Left ventricle myocardium superior (tissue), 1 donor: ENCODE measurements around the gene TMEM86B. TPM values are rescaled to one million over a fixed set of nuclear protein-coding genes. Genes with fewer than 3 reads are reported as not detected.

ENCODE experiments used
- ATAC-seq: fragments of 200-7000 bp; cut with Tn5 transposase; one replicate; pipeline ENCODE4 v1.9.1; 2020; ENCODE audit warnings: mild to moderate bottlenecking, moderate library complexity
- DNase-seq: peaks from one replicate; pipeline ENCODE4 v3.0.0-alpha.2; 2020
- intact Hi-C: fragments of 100-400 bp; cut with micrococcal nuclease; formaldehyde crosslinking; loops from one replicate; pipeline ENCODE4 v1.11.0; 2022
- microRNA-seq: library from miRNA; unstranded; fragments of <30 nt; microRNA quantifications from one replicate; pipeline ENCODE4 v1.2.0, GENCODE V29; 2020; ENCODE audit warnings: borderline number of aligned reads
- total RNA-seq: library from RNA; stranded (reverse); fragmentation: NEBNext Ultra II Directional; extraction: Animal tissue kit (Norgen Biotek cat#: 25700); gene quantifications from one replicate; pipeline ENCODE4 v1.2.1, GENCODE V29; 2021
- donor health status: DM: no; HTN: yes; CAD: no; lungs with severe emphysema.

Gene TMEM86B
- total RNA-seq, 1 donor from 2014 or later: 1.9 TPM

DNA sequence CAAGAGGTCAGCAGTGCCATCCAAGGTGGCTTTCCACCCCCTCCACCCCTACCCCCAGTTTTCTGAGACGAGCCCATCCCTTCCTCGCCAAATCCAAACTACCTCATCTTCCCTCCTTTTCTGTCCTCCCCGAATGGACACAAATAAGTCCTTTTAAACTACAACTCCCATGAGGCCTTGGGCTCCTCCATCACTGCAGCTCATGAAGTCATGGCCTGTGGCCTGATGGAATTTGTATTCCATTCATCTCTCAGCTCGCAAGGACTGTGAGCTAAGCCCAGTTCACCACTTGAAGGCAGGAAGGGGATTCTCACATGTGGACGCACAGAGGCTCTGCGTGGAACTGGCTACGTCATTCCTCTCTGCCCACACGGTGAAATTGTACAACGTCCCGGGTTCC, 31.8 kb downstream of the TMEM86B start:
- intact Hi-C loops: no loop called here
- no peak for DNase-seq
- ATAC-seq: no peak

DNA sequence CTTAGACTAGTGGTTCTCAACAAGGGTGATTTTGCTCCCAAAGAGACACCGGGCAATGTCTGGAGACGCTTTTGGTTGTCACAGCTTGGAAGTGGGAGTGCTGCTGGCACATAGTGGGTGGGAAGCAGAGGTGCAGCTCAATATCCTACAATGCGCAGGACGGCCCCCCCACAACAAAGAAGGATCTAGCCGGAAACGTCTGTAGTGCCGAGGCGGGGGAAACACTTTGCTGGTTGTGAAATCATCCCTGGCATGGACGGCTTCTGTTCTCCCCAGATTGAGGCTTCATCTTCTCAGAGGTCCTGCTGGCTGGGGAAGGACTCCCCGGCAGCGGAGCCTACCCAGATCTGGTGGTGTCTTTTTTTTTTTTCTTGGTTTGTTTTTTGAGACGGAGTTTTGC, 35.1 kb downstream of the TMEM86B start:
- no peak for ATAC-seq
- no peak for DNase-seq
- intact Hi-C loops: no loop called here

DNA sequence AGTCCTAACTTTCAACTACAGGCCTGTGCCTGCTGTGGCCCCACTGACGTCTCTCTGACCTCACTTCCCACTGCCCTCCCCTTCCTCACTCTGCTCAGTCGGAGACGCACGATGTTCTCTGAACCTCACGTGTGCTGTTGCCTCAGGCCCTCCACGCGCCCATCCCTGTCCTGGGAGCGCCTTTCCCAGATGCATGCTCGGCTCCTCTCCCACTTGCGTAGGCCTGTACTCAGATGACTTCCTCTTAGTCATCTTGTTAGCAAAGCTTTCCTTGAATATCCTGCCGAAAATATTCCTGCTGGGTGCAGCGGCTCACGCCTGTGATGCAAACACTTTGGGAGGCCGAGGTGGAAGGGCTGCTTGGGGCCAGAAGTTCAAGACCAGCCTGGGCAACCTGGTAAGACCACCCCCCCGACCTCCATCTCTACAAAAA, 39.1 kb downstream of the TMEM86B start:
- intact Hi-C loops: no loop called here
- ATAC-seq: peak; percentile 77

DNA sequence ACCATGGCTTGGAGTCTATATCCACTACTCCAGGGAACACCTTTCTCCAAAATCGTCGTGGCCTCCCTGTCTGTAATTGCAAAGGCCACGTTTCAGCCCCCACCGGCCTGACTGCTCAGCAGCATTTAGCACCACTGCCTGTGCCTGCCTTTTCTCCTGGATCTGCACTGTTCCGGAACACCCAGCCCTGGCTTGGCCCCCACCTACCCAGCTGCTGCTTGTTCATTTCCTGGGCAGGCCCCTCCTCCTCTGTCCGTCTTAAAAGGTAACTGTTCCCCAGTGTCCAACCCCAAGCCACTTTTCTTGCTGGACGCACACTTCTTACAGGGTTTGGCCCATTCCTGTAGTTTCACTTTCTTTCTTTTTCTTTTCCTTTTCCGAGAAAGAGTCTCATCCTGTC, 39.9 kb downstream of the TMEM86B start:
- intact Hi-C loops: no loop called here
- ATAC-seq: no peak
- DNase-seq: no peak

More for the DNA sequence above, 39.1 kb downstream of the TMEM86B start:
- peak; percentile 48 for DNase-seq

DNA sequence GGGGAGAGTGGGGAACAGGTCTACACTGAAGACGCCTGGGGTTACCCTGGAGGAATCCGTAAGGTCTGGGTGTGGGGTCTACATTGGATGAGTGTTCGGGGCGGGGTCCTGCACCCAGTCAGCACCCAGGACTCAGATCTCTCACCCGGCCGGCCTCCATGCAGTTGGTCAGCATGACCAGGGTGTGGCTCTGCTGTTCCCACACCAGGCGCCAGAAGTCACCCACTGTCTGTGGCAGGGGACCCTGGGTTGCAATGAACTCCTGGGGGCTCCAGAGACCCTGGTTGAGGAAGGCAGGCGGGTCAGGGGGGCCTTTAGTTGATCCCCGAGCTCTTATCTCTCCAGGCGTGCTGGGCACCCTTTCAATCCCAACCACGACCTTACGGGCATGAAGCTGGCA, 42.5 kb downstream of the TMEM86B start:
- intact Hi-C loops: no loop called here
- DNase-seq: no peak
- ATAC-seq: no peak

DNA sequence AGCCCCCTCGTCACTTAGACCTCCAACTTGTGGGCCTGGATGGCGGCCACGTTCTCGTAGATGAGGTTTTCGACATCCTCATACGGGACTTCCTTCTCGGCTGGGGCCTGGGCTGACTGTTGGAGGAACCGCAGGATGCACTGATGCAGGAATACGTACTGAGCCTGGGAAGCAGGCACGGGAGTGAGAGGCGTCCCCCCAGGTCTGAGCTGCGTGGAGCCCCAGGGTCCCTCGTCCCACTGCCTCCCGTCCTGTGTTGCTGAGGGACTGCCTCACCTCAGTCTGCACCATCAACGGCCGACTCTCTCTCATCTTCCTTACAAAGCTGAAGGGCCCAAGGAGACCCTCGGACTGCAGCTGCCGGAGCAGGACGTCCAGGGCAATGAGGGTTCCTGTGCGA, 46.8 kb downstream of the TMEM86B start:
- DNase-seq: no peak
- ATAC-seq: no peak
- intact Hi-C loops: no loop called here

DNA sequence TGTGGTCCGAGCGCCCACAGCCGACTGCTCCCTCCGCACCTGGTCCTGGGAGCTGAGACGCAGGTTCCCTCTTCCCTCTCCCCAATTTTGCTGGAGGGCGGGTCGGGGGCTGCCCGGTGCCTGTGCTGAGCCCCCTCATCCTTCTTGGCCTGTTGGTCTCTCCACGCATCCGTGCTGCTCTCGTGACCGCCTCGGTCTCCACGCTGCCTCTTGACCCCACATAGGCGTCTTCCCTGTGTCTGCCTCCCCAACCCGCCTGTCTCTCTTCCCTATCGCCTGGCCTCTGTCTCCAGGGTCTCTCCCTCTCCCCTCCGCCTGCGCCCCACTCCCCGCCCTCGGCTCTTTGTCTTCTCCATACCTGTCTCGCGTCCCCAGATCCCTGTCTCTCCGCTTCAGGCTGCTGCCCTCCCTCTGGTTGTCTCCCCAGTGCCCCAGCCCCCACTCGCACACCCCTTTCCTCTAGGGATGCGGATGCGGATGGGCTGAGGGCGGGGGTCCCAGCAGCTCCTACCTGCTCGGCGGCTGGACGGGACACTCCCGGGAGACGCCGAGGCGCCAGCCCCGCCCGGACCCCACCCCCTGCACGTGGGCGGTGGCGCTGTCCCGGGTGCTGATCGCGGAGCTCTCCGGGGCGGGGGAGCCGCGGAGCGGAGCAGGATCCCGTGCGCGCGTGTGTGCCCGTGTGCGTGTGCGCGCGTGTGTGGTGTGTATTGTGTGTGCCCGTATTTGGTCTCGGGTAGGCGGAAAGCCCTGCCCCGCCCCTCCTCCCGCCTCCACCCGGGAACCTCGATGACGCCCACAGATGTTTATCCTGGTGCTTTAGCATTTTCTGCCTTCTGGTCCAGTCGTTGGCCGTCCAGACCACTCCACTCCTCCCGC, 48.7 kb downstream of the TMEM86B start, which contains the start of gene SYT5:
SYT5 (minus strand) TSS at position 684 of the 879 bp plus-strand sequence. CDS start 1,248 bp downstream, outside the sequence.
- intact Hi-C loops: no loop called here
- DNase-seq (peak; percentile 65), ATAC-seq (peak; percentile 92)

DNA sequence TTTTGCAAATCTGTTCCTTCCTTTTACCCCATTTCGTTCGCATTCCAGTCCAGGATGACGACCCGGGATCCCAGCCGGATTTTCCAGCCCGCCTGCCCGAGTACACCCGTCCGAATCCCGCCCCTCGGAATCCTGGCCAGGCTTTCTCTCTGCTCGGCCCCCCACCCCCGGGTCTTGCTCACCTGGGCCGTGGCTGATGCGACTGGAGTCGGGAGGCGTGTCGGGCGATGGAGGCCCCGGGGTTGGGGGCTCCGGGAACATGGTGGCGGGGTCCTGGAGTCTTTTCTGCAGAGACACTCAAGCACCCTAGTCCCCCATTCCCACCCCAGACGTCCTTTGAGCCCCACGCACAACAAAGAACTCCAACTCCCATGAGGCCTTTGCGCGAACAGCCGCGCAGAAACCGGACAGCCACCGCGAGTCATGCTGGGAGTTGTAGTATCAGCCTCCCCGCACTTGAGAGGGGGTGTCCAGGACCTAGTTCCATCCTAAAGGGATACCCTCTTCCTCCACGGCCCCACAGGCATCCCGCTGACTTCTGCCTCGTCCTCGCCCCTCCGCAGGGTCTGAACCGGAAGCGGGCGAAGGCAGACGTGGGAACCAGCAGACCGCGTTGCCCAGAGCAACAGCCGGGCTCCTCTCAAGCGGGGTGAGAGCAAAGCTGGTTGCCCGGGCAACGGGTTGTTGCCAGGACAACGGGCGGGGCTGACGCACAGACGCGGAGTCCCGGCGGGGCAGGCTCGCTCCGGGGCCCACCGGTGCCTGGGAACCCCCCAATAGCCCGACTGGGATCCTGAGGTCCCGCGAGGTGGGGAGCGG, 49.6 kb downstream of the TMEM86B start:
- peak; percentile 77 for ATAC-seq
- DNase-seq: peak; percentile 71
- intact Hi-C loops: no loop called here

Small RNA genes lying within 50 kb of the gene (microRNA-seq; reads per million reads assigned to microRNA genes)
- gene MIR6802 (not detected), gene MIR6803 (not detected), gene MIR6804 (not detected)

Other genes with a start within 250 kb of the TMEM86B start
- not detected for gene GP6, start 190.5 kb downstream of the TMEM86B start, total RNA-seq
- 52.0 TPM for gene RDH13, start 165.6 kb downstream of the TMEM86B start, total RNA-seq
- 2.7 TPM for gene EPS8L1, start 152.9 kb downstream of the TMEM86B start, total RNA-seq
- 141 TPM for gene PPP1R12C, start 111.1 kb downstream of the TMEM86B start, total RNA-seq
- gene TNNT1, start 79.6 kb downstream of the TMEM86B start, total RNA-seq: 50.2 TPM
- gene TNNI3, start 71.0 kb downstream of the TMEM86B start, total RNA-seq: 5,071 TPM
- gene DNAAF3, start 62.1 kb downstream of the TMEM86B start, total RNA-seq: 0.87 TPM
- not detected for gene SYT5, start 48.5 kb downstream of the TMEM86B start, total RNA-seq
- 0.47 TPM for gene PTPRH, start 19.3 kb downstream of the TMEM86B start, total RNA-seq
- 39.2 TPM for gene PPP6R1, start 30.3 kb upstream of the TMEM86B start, total RNA-seq
- gene HSPBP1, start 51.3 kb upstream of the TMEM86B start, total RNA-seq: 28.6 TPM
- gene BRSK1, start 55.2 kb upstream of the TMEM86B start, total RNA-seq: 1.9 TPM
- gene TMEM150B, start 96.6 kb upstream of the TMEM86B start, total RNA-seq: 1.2 TPM
- gene KMT5C, start 111.1 kb upstream of the TMEM86B start, total RNA-seq: 7.2 TPM
- gene COX6B2, start 126.0 kb upstream of the TMEM86B start, total RNA-seq: not detected
- gene GARIN5B, start 134.5 kb upstream of the TMEM86B start, total RNA-seq: not detected
- gene IL11, start 141.7 kb upstream of the TMEM86B start, total RNA-seq: not detected
- gene TMEM190, start 148.1 kb upstream of the TMEM86B start, total RNA-seq: not detected
- gene TMEM238, start 155.5 kb upstream of the TMEM86B start, total RNA-seq: 0.25 TPM
- gene RPL28, start 157.2 kb upstream of the TMEM86B start, total RNA-seq: 557 TPM
- 24.5 TPM for gene UBE2S, start 179.0 kb upstream of the TMEM86B start, total RNA-seq
- gene SHISA7, start 214.5 kb upstream of the TMEM86B start, total RNA-seq: not detected
- 58.5 TPM for gene ISOC2, start 232.9 kb upstream of the TMEM86B start, total RNA-seq
- gene C19orf85, start 236.0 kb upstream of the TMEM86B start, total RNA-seq: not detected
- 6.4 TPM for gene ZNF628, start 247.9 kb upstream of the TMEM86B start, total RNA-seq